Karpas-422 (cell line): ENCODE measurements around the gene RASSF1. TPM values are rescaled to one million over a fixed set of nuclear protein-coding genes. Genes with fewer than 3 reads are reported as not detected.

Source experiments
- DNase-seq: peaks from one replicate; pipeline ENCODE4 v3.0.0-alpha.2; 2015
- H2AFZ ChIP-seq: fragments of 200-600 bp; sonication (generic); 2 replicates; pipeline ENCODE4 v1.6.1; 2014; ENCODE audit warnings: antibody characterized with exemption, low read length, mixed read lengths
- H3K27ac ChIP-seq: fragments of 200-600 bp; sonication (generic); 2 replicates; pipeline ENCODE4 v1.5.1; 2014; ENCODE audit warnings: mild to moderate bottlenecking, low read length, moderate library complexity
- H3K27me3 ChIP-seq: fragments of 200-600 bp; sonication (generic); 2 replicates; pipeline ENCODE4 v1.6.1; 2014; ENCODE audit warnings: low read length, mixed read lengths
- H3K36me3 ChIP-seq: fragments of 200-600 bp; sonication (generic); 2 replicates; pipeline ENCODE4 v1.6.1; 2014; ENCODE audit warnings: low read length, mixed read lengths; ENCODE audit not compliant: insufficient read depth
- H3K4me1 ChIP-seq: fragments of 200-600 bp; sonication (generic); 2 replicates; pipeline ENCODE4 v1.6.1; 2014; ENCODE audit warnings: mild to moderate bottlenecking, low read length, mixed read lengths
- H3K4me2 ChIP-seq: fragments of 200-600 bp; sonication (generic); 2 replicates; pipeline ENCODE4 v1.6.1; 2014; ENCODE audit warnings: low read length, low read depth, mild to moderate bottlenecking; ENCODE audit not compliant: poor library complexity, severe bottlenecking
- H3K4me3 ChIP-seq: fragments of 200-600 bp; sonication (generic); 2 replicates; pipeline ENCODE4 v1.5.1; 2014; ENCODE audit warnings: mild to moderate bottlenecking, antibody characterized with exemption, low read length, mixed read lengths
- H3K79me2 ChIP-seq: fragments of 200-600 bp; sonication (generic); 2 replicates; pipeline ENCODE4 v1.6.1; 2014; ENCODE audit warnings: mild to moderate bottlenecking, low read length, mixed read lengths
- H3K9ac ChIP-seq: fragments of 200-600 bp; sonication (generic); 2 replicates; pipeline ENCODE4 v1.6.0; 2014; ENCODE audit warnings: low read length
- H3K9me2 ChIP-seq: fragments of 200-600 bp; sonication (generic), shearing (Covaris generic); replicated peaks from 2 replicates; pipeline ENCODE4 v1.6.0; 2014; ENCODE audit warnings: mild to moderate bottlenecking, low read length, moderate library complexity; ENCODE audit not compliant: insufficient read depth
- H3K9me3 ChIP-seq: fragments of 300-700, 200-600 bp; sonication (generic); 2 replicates; pipeline ENCODE4 v1.6.1; 2014; ENCODE audit warnings: low read length, mixed read lengths
- H4K20me1 ChIP-seq: fragments of 200-600 bp; sonication (generic); 2 replicates; pipeline ENCODE4 v1.6.1; 2014; ENCODE audit warnings: mild to moderate bottlenecking, antibody characterized with exemption, low read length, low read depth; ENCODE audit not compliant: insufficient read depth
- total RNA-seq: library from RNA; depleted of rRNA; stranded (reverse); fragments of >200 nt; shearing (Covaris generic); gene quantifications from 2 replicates; pipeline ENCODE4 v1.2.3, GENCODE V29; 2014; ENCODE audit warnings: low replicate concordance

RASSF1 gene
- total RNA-seq, 1 experiment from 2014 or later = 33.3 TPM

DNA sequence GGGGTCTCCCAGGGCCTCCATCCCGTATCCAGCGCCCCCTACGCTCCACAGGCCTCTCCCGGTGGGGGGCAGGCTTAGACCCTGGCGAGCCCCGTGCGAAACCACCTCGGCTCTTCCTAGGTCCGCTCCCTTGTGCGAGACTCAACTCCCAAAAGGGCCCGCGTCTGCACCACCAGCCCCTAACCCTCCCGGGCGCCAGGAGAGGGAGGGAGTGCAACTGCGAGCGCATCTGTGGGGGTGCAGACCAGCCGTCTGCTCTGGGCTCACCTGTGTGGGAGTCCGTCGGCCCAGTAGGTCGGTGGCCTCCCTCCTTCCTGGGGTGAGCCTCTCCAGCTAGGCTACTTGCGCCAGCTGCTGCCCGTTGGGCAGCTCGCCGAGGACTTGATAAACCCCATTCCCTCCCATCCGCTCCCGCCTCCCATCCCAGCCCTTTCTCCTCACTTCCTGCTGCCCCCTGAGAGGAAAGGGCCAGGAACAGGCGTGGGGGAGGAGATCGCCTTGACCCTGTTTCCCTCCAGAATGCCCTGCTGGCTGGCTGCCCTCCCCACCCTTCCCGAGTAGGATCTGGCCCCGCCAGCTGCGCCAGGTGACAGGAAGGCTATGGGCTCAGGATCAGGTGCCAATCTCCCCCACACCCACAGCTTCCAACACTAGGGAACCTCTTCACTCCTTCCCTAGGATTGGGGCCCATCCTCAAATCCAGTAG is 18.1 kb downstream of the RASSF1 start, which contains the start of gene HYAL2:
HYAL2 (minus strand) TSS at position 360 of the 706 bp plus-strand sequence. CDS start 2,256 bp downstream, outside the sequence.
- peaks cover 37% of the 10 kb centered on the region for H3K79me2 ChIP-seq
- H3K9ac ChIP-seq = peak within 1 kb of the TSS; percentile 91
- no peaks in the 10 kb centered on the region for H3K9me2 ChIP-seq
- peaks cover 6% of the 10 kb centered on the region; the same call in 1 of the 2 replicates for H4K20me1 ChIP-seq
- DNase-seq = no peak
- peaks cover 29% of the 10 kb centered on the region for H3K4me1 ChIP-seq
- H3K4me3 ChIP-seq = peak within 1 kb of the TSS; percentile 89
- H3K27me3 ChIP-seq = no peaks in the 10 kb centered on the region
- peak within 1 kb of the TSS; percentile 67 for H3K27ac ChIP-seq
- peak within 1 kb of the TSS; percentile 59; the same call in 1 of the 2 replicates for H2AFZ ChIP-seq
- no peaks in the 10 kb centered on the region for H3K9me3 ChIP-seq
- H3K4me2 ChIP-seq = peak within 1 kb of the TSS; percentile 92
- peaks cover 9% of the 10 kb centered on the region; the same call in 1 of the 2 replicates for H3K36me3 ChIP-seq

DNA sequence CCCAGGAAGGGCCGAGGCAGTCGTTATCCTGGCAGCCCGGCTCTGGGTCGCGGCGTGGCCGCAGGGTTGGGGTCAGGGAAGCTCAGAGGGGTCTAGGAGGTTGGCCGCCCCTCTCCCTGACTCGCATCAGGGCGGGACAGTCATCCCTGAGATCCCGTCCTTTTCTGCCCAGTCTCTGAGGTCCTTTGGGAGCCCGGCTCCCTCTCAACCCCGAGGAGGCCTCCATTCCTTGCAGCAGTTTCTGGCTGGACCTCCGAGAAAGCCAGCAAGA is 18.6 kb downstream of the RASSF1 start:
- no peak overlapping the region for H3K27ac ChIP-seq
- H3K4me1 ChIP-seq = peaks cover 30% of the 10 kb centered on the region

DNA sequence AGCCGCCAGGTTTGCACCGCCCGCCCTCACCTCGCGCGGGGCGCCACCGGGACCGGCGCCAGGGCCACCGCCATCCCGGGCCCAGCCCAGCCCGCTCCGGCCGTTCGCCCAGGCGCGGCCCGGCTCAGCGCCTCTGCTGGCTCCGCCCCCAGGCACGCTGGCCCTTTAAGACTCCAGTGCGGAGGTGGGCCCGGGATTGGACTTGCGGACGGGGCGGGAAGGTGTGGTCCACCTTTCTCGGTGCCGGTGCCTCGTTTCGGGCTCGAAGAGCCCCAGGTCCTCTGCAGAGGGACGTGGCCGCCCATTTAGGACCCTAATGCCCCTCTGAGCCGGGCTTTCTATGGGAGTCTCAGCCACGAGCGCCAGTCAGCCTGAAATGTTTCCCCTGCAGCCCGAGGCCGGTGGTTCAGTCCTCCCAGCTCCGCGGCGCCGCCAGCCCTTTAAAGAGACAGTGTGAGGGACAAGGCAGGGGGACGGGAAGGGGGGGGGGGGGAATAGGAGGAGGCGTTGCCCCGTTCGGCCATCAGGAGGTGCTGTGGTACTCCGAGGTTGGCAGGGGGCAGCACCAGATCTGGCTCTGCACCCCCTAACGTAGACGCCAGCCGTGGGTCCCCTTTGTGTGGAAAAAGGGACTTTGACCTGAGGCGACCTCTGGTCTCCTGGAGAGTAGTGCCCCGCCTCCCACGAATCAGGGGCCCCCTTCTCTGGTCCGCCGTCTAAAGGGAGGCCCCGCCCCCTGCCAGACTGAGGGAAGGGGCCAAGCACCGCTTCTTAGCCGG is 19.1 kb downstream of the RASSF1 start:
- H3K27me3 ChIP-seq = no peaks in the 10 kb centered on the region
- peaks cover 27% of the 10 kb centered on the region for H3K79me2 ChIP-seq
- H3K4me1 ChIP-seq = peaks cover 26% of the 10 kb centered on the region
- no peaks in the 10 kb centered on the region for H3K9me2 ChIP-seq
- peak overlapping the region; percentile 67 for H3K27ac ChIP-seq
- peak overlapping the region; percentile 89 for H3K4me3 ChIP-seq
- DNase-seq = peak; percentile 94
- H3K36me3 ChIP-seq = peaks cover 9% of the 10 kb centered on the region; the same call in 1 of the 2 replicates
- H4K20me1 ChIP-seq = no peaks in the 10 kb centered on the region; the same call in 1 of the 2 replicates
- H2AFZ ChIP-seq = peak overlapping the region; percentile 59; the same call in 1 of the 2 replicates
- peak overlapping the region; percentile 92 for H3K4me2 ChIP-seq
- peak overlapping the region; percentile 91 for H3K9ac ChIP-seq
- H3K9me3 ChIP-seq = no peaks in the 10 kb centered on the region

More for the DNA sequence above, 18.6 kb downstream of the RASSF1 start:
- no peaks in the 10 kb centered on the region for H3K9me3 ChIP-seq
- H3K4me3 ChIP-seq = peak overlapping the region; percentile 89; the same call in 1 of the 2 replicates
- no peak for DNase-seq
- H3K4me2 ChIP-seq = peak overlapping the region; percentile 92
- H3K36me3 ChIP-seq = peaks cover 9% of the 10 kb centered on the region; the same call in 1 of the 2 replicates
- peaks cover 5% of the 10 kb centered on the region; the same call in 1 of the 2 replicates for H4K20me1 ChIP-seq
- no peak overlapping the region; the same call in 1 of the 2 replicates for H2AFZ ChIP-seq
- peak overlapping the region; percentile 91 for H3K9ac ChIP-seq
- H3K9me2 ChIP-seq = no peaks in the 10 kb centered on the region
- H3K79me2 ChIP-seq = peaks cover 32% of the 10 kb centered on the region
- H3K27me3 ChIP-seq = no peaks in the 10 kb centered on the region

DNA sequence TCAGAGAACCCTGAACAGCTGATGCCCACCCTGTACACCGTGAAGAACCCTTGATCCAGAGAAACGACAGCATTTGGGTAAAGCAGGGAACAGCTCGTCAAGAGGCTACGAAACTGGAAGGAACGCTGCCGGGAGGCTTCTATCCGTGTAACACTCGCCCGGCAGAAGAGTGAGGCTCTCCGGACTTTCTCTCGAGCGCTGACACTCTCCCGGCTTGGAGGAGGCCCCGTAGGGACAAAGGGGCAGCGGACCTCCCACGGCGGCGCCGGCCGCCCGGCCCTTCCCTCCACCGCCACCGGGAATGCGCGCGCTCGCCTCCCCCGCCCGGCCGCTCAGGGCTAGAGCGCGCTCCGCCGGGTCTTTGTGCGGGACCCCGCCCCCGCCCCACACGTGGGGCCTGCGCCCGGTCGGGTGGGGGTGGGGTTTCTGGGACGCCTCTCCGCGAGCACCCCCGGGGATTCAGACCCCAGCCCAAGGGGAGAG is 19.7 kb downstream of the RASSF1 start:
- peaks cover 21% of the 10 kb centered on the region for H3K4me1 ChIP-seq

DNA sequence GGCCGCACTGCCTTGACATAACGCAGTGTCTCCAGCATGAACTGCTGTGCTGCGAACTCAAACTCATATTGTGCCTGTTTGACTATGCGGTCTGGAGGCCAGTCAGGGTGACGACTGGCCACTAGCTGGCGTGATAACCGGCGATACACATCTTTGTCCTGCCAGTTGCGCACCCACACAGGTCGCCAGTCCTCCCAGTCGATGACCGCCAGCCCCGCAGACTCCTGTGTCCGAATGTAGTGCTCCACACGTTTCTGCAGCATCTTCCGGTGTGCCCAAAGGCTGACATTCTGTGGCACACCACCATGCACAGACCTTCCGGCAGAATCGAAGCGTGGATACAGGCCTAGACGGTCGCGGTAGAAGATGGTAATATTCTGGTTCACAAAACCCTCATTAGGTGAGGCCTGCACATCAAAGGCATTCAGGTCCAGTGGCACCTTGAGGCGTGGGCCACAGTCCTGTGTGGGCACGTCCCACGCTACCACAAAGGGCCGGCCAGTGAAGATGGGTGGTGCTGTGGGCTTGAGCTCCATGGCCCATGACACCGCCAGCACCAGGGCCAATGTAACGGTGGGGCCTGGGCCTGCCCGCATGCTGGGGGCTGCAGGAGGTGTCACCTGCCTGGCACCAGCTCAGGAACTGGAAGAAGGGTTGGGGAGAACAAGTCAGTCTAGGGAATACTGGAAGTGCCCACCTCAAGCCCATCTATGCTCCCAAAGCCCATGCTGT is 20.6 kb downstream of the RASSF1 start:
- Histone ChIP-seq H3K4me3 (peak overlapping the region; percentile 89), H3K4me1 (peaks cover 21% of the 10 kb centered on the region), H3K36me3 (peaks cover 6% of the 10 kb centered on the region; the same call in 1 of the 2 replicates), H3K79me2 (peaks cover 22% of the 10 kb centered on the region), H3K9ac (peak overlapping the region; percentile 91), H3K4me2 (peak overlapping the region; percentile 92), H4K20me1 (no peaks in the 10 kb centered on the region; the same call in 1 of the 2 replicates), H3K27ac (0 out of 2 replicates have a peak overlapping the region, but pooled peaks have one; percentile 15), H3K9me2 (no peaks in the 10 kb centered on the region), H3K27me3 (no peaks in the 10 kb centered on the region), H3K9me3 (no peaks in the 10 kb centered on the region), H2AFZ (no peak overlapping the region)
- no peak for DNase-seq

More for the DNA sequence above, 19.7 kb downstream of the RASSF1 start:
- no peaks in the 10 kb centered on the region for H3K9me2 ChIP-seq
- H3K9me3 ChIP-seq = no peaks in the 10 kb centered on the region
- H4K20me1 ChIP-seq = no peaks in the 10 kb centered on the region; the same call in 1 of the 2 replicates
- peaks cover 6% of the 10 kb centered on the region; the same call in 1 of the 2 replicates for H3K36me3 ChIP-seq
- peak overlapping the region; percentile 89 for H3K4me3 ChIP-seq
- H3K27me3 ChIP-seq = no peaks in the 10 kb centered on the region
- DNase-seq = peak; percentile 86
- H3K9ac ChIP-seq = peak overlapping the region; percentile 91
- peaks cover 22% of the 10 kb centered on the region for H3K79me2 ChIP-seq
- peak overlapping the region; percentile 92 for H3K4me2 ChIP-seq
- peak overlapping the region; percentile 67; the same call in 1 of the 2 replicates for H3K27ac ChIP-seq
- H2AFZ ChIP-seq = no peak overlapping the region

DNA sequence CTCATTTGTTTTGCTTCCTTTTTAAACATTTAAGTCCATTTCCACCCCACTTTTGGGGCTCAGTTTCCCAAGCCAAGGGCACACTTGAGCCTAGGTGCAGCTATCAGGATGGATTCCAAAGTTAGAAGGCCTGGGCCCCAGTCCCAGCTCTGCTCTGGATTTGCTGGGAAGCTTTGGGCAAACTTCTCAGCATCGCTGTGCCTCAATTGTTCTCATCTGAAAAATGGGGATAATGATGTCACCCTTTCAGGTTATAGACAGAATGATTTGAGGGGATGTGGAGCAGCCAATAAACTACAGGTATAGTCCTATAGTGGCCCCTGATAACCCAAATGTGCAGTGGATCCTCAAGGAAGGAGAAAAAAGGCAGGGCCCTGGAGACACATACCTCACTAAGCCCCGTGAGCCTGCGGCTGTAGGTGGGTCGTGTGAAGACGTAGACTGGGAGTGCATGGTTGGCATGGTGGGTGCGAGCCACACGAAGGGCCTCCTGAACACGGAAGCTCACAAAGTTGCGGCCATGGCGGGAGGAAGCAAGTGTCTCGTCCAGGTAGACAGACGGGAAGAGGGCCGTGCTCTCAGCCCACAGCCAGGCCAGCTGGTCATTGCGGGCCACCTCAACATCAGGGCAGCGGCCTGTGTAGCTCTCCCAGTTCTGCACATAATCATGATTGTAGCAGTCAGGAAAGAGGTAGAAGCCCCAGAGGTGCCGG is 21.3 kb downstream of the RASSF1 start:
- H3K9ac ChIP-seq = no peak overlapping the region
- H3K4me3 ChIP-seq = no peak overlapping the region; the same call in 1 of the 2 replicates
- H3K4me2 ChIP-seq = no peak overlapping the region
- no peak for DNase-seq
- H3K36me3 ChIP-seq = peaks cover 6% of the 10 kb centered on the region; the same call in 1 of the 2 replicates
- H4K20me1 ChIP-seq = no peaks in the 10 kb centered on the region; the same call in 1 of the 2 replicates
- H3K9me3 ChIP-seq = no peaks in the 10 kb centered on the region
- H3K9me2 ChIP-seq = no peaks in the 10 kb centered on the region
- peaks cover 22% of the 10 kb centered on the region for H3K79me2 ChIP-seq
- H3K27ac ChIP-seq = no peak overlapping the region
- H2AFZ ChIP-seq = no peak overlapping the region
- no peaks in the 10 kb centered on the region for H3K27me3 ChIP-seq
- peaks cover 21% of the 10 kb centered on the region for H3K4me1 ChIP-seq

DNA sequence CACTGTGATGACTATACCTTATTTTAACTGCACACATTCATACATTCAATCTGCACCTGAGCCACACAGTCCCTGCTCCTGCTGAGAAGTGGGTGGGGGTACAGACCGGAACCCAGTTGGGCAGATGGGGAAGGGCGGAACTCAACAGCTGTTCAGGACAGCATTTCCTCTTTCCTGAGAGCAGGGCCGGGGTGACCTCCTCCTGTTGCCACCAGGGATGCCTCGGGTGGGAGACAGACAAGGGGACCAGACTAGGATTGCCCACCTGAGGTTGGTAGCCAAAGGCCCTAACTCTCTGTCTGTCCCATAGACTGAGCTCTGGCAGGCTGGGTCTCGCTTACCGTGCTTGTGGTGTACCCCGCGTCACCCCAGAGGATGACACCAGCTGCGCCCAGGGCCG is 22.0 kb downstream of the RASSF1 start:
- H3K27ac ChIP-seq = no peak overlapping the region
- no peak overlapping the region for H3K9ac ChIP-seq
- DNase-seq = no peak
- peaks cover 6% of the 10 kb centered on the region; the same call in 1 of the 2 replicates for H3K36me3 ChIP-seq
- peaks cover 21% of the 10 kb centered on the region for H3K4me1 ChIP-seq
- H3K79me2 ChIP-seq = peaks cover 22% of the 10 kb centered on the region
- H3K4me3 ChIP-seq = no peak overlapping the region
- no peaks in the 10 kb centered on the region for H3K9me2 ChIP-seq
- no peaks in the 10 kb centered on the region for H3K27me3 ChIP-seq
- no peak overlapping the region for H2AFZ ChIP-seq
- no peaks in the 10 kb centered on the region for H3K9me3 ChIP-seq
- H4K20me1 ChIP-seq = no peaks in the 10 kb centered on the region; the same call in 1 of the 2 replicates
- H3K4me2 ChIP-seq = no peak overlapping the region
